Heart left ventricle (tissue), 16 donors: ENCODE measurements around the gene FAM221B. TPM values are rescaled to one million over a fixed set of nuclear protein-coding genes. Genes with fewer than 3 reads are reported as not detected.

Source experiments
- ATAC-seq, 4 donors: fragments of 200-7000 bp; cut with Tn5 transposase; one replicate each; pipeline ENCODE4 v1.9.1; 2020 to 2022; ENCODE audit warnings: moderate library complexity in 4 of 4, mild to moderate bottlenecking in 3 of 4, moderate number of reproducible peaks in 1 of 4
- DNase-seq, 5 donors: peaks; one replicate each; pipeline ENCODE4 v3.0.0-alpha.2; 2020
- H3K27ac ChIP-seq, 12 donors: fragments of 200-600 bp; sonication (generic) in 4 of 12; one replicate each; pipeline versions ENCODE4 v1.5.0 to v1.8.0; 2016 to 2022; ENCODE audit warnings: mild to moderate bottlenecking in 2 of 12
- H3K27me3 ChIP-seq, 9 donors: fragments of 200-600 bp; sonication (generic) in 2 of 9; one replicate each; pipeline versions ENCODE4 v1.5.1 to v1.8.0; 2016 to 2022; ENCODE audit warnings: mild to moderate bottlenecking in 3 of 9
- H3K36me3 ChIP-seq, 9 donors: fragments of 200-600 bp; sonication (generic) in 2 of 9; one replicate each; pipeline versions ENCODE4 v1.5.0 to v1.8.0; 2018 to 2022; ENCODE audit warnings: mild to moderate bottlenecking in 2 of 9
- H3K4me1 ChIP-seq, 12 donors: fragments of 200-600 bp; sonication (generic) in 4 of 12; one replicate each; pipeline versions ENCODE4 v1.5.0 to v1.8.0; 2016 to 2022; ENCODE audit warnings: mild to moderate bottlenecking in 3 of 12
- H3K4me3 ChIP-seq, 12 donors: fragments of 200-600 bp; sonication (generic) in 4 of 12; one replicate each; pipeline versions ENCODE4 v1.5.0 to v1.8.0; 2017 to 2022; ENCODE audit warnings: mild to moderate bottlenecking in 9 of 12, moderate library complexity in 4 of 12
- H3K9me3 ChIP-seq, 12 donors: fragments of 200-600 bp; sonication (generic) in 4 of 12; one replicate each; pipeline versions ENCODE4 v1.5.0 to v1.8.0; 2016 to 2022; ENCODE audit warnings: mild to moderate bottlenecking in 1 of 12
- CTCF ChIP-seq, 12 donors: fragments of 200-600 bp; sonication (generic) in 4 of 12; IDR thresholded peaks; one replicate each; pipeline versions ENCODE4 v1.5.0 to v1.8.0; 2018 to 2022; ENCODE audit warnings: antibody characterized with exemption in 12 of 12, mild to moderate bottlenecking in 5 of 12
- POLR2A ChIP-seq, 2 donors: fragments of 450-650 bp; IDR thresholded peaks; one replicate each; pipeline ENCODE4 v1.6.1; 2017; ENCODE audit warnings: antibody characterized with exemption in 2 of 2, mild to moderate bottlenecking in 2 of 2, moderate library complexity in 2 of 2
- WGBS, 4 donors: extraction: QIAGEN DNeasy Blood & Tissue Kit in 2 of 4; methylation state at CpG; one replicate each; pipeline versions ENCODE4 v1.1.5 to v1.1.7; 2013 to 2018; 5-methylcytosine and 5-hydroxymethylcytosine counted together
- intact Hi-C, 10 donors: fragments of 100-400 bp; cut with DNase I; formaldehyde crosslinking; loops; one replicate each; pipeline versions ENCODE4 v1.11.1 to v1.14.2; 2022
- polyA plus RNA-seq, 2 donors: library from polyadenylated mRNA; stranded (reverse); fragments of 200-250 nt; gene quantifications; one replicate each; pipeline ENCODE4 v1.2.3, GENCODE V29; 2013
- total RNA-seq, 9 donors: library from RNA; depleted of rRNA in 2 of 9; stranded (reverse); fragments of >200 nt in 2 of 9; fragmentation: NEBNext Ultra II Directional in 3 of 9; extraction: Animal tissue kit (Norgen Biotek cat#: 25700) in 3 of 9; gene quantifications; one replicate each; pipeline versions ENCODE4 v1.1.0 to v1.2.4, GENCODE V29; 2016 to 2023
- donor health status: ischemic (EF 13 %, LVEDD 7.1; RV severe dilation, severe dysfunction).
- donor health status: healthy with polysubstance abuse.
- donor health status: DM: no; HTN: yes; CAD: no.
- donor health status: DM: no; HTN: no; CAD: no.
- donor health status: ischemic (EF 25% LVEDD 6.9; RV normal size, moderate dysfunction).
- donor health status: ischemic (EF 25% LVEDD 5.7; RV mildly dilated, moderate dysfunction).
- donor health status: healthy.
- donor health status: DM: yes; HTN: yes; CAD: no.
- donor health status: ischemic (EF 35%, LVEDD 5.7; RV mildly dilated, moderate dysfunction).
- donor health status: nonischemic (EF 11% LVEDD 7.7; RV severe dilation, severe dysfunction).
- donor health status: DM: yes; HTN: yes; CAD: no.
- donor health status: PGD.
- donor health status: ischemic (EF 29% LVEDD 5.4; RV normal size, mild dysfunction).
- donor health status: nonischemic (EF 23%, LVEDD 6.1; RV moderate dilation, normal function).

Gene FAM221B
- total and polyA plus RNA-seq, 11 donors, result not detected

- TF ChIP-seq CTCF (IDR thresholded peaks at IDR 0.05) (no peak), POLR2A (IDR thresholded peaks at IDR 0.05) (no peak)
- no peak for DNase-seq
- intact Hi-C loops, result loop anchor here in 1 of 10 donors (5.0 kb wide), 1 partner anchor 40 kb away; no protein-coding TSS in a partner anchor
- ATAC-seq, result no peak
- no peak overlapping the region for H3K4me3 ChIP-seq
- WGBS, 4 donors, result 87 to 95% (median 89%) methylated on average over 3 of the region's 3 CpGs
- no peaks in the 10 kb centered on the region for H3K9me3 ChIP-seq
- peaks cover 0 to 59% (median 21%) of the 10 kb centered on the region in 12 donors for H3K4me1 ChIP-seq
- H3K27me3 ChIP-seq, result peaks cover 0 to 42% (median 0%) of the 10 kb centered on the region in 9 donors
- H3K36me3 ChIP-seq, result peaks cover 0 to 18% (median 11%) of the 10 kb centered on the region in 9 donors
- H3K27ac ChIP-seq, result no peak overlapping the region
Measured at GRCh38 chr9:35842795-35843194, 14.3 kb upstream of the FAM221B start.

- intact Hi-C loops, result loop anchor here in 1 of 10 donors (5.0 kb wide), 1 partner anchor 40 kb away; no protein-coding TSS in a partner anchor
- no peak for TF ChIP-seq CTCF (IDR thresholded peaks at IDR 0.05)
- Histone ChIP-seq H3K27me3 (peaks cover 0 to 41% (median 0%) of the 10 kb centered on the region in 9 donors), H3K36me3 (peaks cover 0 to 13% (median 8%) of the 10 kb centered on the region in 9 donors), H3K4me1 (peaks cover 0 to 54% (median 17%) of the 10 kb centered on the region in 12 donors), H3K9me3 (no peaks in the 10 kb centered on the region), H3K4me3 (no peak overlapping the region), H3K27ac (no peak overlapping the region)
- WGBS, 4 donors, result 92 to 97% (median 94%) methylated on average over 16 to 17 of the region's 17 CpGs
- ATAC-seq, result no peak
- DNase-seq, result no peak
Measured at GRCh38 chr9:35842020-35842745, 13.7 kb upstream of the FAM221B start.

GRCh38 chr9:35841645-35841900, 13.0 kb upstream of the FAM221B start:
- no peak overlapping the region for H3K4me3 ChIP-seq
- ATAC-seq (no peak), DNase-seq (no peak)
- peaks cover 0 to 48% (median 17%) of the 10 kb centered on the region in 12 donors for H3K4me1 ChIP-seq
- intact Hi-C loops, result loop anchor here in 1 of 10 donors (5.0 kb wide), 1 partner anchor 39 kb away; no protein-coding TSS in a partner anchor
- no peak overlapping the region for H3K27ac ChIP-seq
- H3K27me3 ChIP-seq, result peaks cover 0 to 39% (median 0%) of the 10 kb centered on the region in 9 donors
- H3K9me3 ChIP-seq, result no peaks in the 10 kb centered on the region
- no peak for TF ChIP-seq CTCF (IDR thresholded peaks at IDR 0.05)
- no peak for TF ChIP-seq POLR2A (IDR thresholded peaks at IDR 0.05)
- 80 to 90% (median 86%) methylated on average over 1 to 5 of the region's 5 CpGs for WGBS, 4 donors
- H3K36me3 ChIP-seq, result peaks cover 0 to 7% (median 2%) of the 10 kb centered on the region in 9 donors

- 94 to 98% (median 97%) methylated on average over 15 of the region's 15 CpGs for WGBS, 4 donors
- peaks cover 0 to 5% (median 0%) of the 10 kb centered on the region in 9 donors for H3K36me3 ChIP-seq
- intact Hi-C loops, result loop anchor here in 1 of 10 donors (5.0 kb wide), 1 partner anchor 39 kb away; no protein-coding TSS in a partner anchor
- peaks cover 0 to 34% (median 0%) of the 10 kb centered on the region in 9 donors for H3K27me3 ChIP-seq
- no peaks in the 10 kb centered on the region for H3K9me3 ChIP-seq
- no peak overlapping the region for H3K4me3 ChIP-seq
- DNase-seq (no peak), ATAC-seq (no peak)
- H3K4me1 ChIP-seq, result peaks cover 0 to 43% (median 17%) of the 10 kb centered on the region in 12 donors
- TF ChIP-seq POLR2A (IDR thresholded peaks at IDR 0.05) (no peak), CTCF (IDR thresholded peaks at IDR 0.05) (no peak)
- H3K27ac ChIP-seq, result no peak overlapping the region
Measured at GRCh38 chr9:35840881-35841644, 12.5 kb upstream of the FAM221B start.
